Left ventricle myocardium inferior (tissue), 1 donor: ENCODE data around the gene NDUFC2. TPM values are rescaled to one million over a fixed set of nuclear protein-coding genes. Genes with fewer than 3 reads are reported as not detected.
"Not testable (repeated sequence)": the region's sequence is repeated elsewhere in the genome, so short reads cannot be mapped to it uniquely, and the experiment has no call there.

Experiments used
- DNase-seq: peaks from one replicate; pipeline ENCODE4 v3.0.0-alpha.2; 2020
- H3K27ac ChIP-seq: fragments of 200-600 bp; replicated peaks from 2 replicates; pipeline ENCODE4 v1.8.0; 2021
- H3K27me3 ChIP-seq: fragments of 200-600 bp; 2 replicates; pipeline ENCODE4 v1.8.0; 2021; ENCODE audit warnings: low read depth
- H3K36me3 ChIP-seq: fragments of 200-600 bp; 2 replicates; pipeline ENCODE4 v1.8.0; 2021
- H3K4me1 ChIP-seq: fragments of 200-600 bp; 2 replicates; pipeline ENCODE4 v1.8.0; 2021
- H3K4me3 ChIP-seq: fragments of 200-600 bp; 2 replicates; pipeline ENCODE4 v1.8.0; 2021; ENCODE audit warnings: mild to moderate bottlenecking, moderate library complexity
- H3K9me3 ChIP-seq: fragments of 200-600 bp; replicated peaks from 2 replicates; pipeline ENCODE4 v1.8.0; 2021
- intact Hi-C: fragments of 100-400 bp; cut with micrococcal nuclease; formaldehyde crosslinking; loops from one replicate; pipeline ENCODE4 v1.11.0; 2022
- total RNA-seq: library from RNA; stranded (reverse); fragmentation: NEBNext Ultra II Directional; extraction: Animal tissue kit (Norgen Biotek cat#: 25700); gene quantifications from one replicate; pipeline ENCODE4 v1.2.1, GENCODE V29; 2021
- TF ChIP-seq, protein P1 (sequence below): fragments of 200-600 bp; IDR thresholded peaks from 2 replicates; pipeline ENCODE4 v1.8.0; 2021; ENCODE audit warnings: antibody characterized with exemption, mild to moderate bottlenecking, borderline replicate concordance
- donor health status: DM: no; HTN: yes; CAD: no; lungs with severe emphysema.

Gene NDUFC2
- total RNA-seq, 1 donor from 2014 or later = 295 TPM

DNA sequence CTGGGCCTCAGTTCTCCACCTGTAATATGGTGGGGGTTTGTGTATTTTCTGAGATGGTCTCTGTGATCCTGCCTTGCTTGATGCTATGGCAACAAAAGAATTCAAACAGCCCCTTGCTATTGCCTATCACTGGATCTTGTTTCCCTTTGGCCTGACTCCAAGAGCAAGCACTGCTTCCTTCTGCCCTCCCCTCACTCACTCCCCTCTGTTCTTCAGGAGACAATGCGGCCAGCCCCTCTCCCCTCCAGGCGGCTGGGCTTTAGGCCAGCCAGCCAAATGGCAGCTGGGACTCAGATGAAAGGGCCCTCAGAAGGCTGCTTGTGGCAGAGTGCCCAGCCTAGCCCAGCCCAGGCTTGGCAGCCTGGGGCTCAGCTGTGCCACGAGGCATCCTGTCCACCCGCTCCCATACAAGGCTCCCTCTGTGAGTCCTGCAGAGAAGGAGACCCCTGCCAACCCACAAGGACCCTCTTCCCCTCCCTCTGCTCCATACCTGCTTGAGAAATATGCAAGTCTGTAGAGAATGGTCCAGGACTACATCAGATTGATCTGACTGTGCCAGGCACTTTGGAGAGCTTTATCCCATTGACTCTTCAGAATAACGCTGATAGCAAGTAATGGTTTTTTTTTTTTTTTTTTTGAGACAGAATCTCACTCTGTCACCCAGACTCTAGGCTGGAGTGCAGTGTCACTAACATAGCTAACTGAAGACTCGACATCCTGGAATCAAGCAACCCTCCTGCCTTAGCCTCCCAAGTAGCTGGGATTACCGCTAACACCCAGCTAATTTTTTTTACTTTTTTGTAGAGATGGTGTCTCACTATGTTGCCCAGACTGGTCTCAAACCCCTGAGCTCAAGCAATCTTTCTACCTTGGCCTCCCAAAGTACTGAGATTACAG lies 49.0 kb downstream of the NDUFC2 start:
- H3K4me1 ChIP-seq = peaks cover 11% of the 10 kb centered on the region
- no peaks in the 10 kb centered on the region for H3K9me3 ChIP-seq
- TF ChIP-seq, protein P1, sequence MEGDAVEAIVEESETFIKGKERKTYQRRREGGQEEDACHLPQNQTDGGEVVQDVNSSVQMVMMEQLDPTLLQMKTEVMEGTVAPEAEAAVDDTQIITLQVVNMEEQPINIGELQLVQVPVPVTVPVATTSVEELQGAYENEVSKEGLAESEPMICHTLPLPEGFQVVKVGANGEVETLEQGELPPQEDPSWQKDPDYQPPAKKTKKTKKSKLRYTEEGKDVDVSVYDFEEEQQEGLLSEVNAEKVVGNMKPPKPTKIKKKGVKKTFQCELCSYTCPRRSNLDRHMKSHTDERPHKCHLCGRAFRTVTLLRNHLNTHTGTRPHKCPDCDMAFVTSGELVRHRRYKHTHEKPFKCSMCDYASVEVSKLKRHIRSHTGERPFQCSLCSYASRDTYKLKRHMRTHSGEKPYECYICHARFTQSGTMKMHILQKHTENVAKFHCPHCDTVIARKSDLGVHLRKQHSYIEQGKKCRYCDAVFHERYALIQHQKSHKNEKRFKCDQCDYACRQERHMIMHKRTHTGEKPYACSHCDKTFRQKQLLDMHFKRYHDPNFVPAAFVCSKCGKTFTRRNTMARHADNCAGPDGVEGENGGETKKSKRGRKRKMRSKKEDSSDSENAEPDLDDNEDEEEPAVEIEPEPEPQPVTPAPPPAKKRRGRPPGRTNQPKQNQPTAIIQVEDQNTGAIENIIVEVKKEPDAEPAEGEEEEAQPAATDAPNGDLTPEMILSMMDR = no peak
- intact Hi-C loops = no loop called here
- H3K27me3 ChIP-seq = no peaks in the 10 kb centered on the region
- no peaks in the 10 kb centered on the region for H3K36me3 ChIP-seq
- peak; percentile 55 for DNase-seq
- no peak overlapping the region for H3K4me3 ChIP-seq
- no peak overlapping the region for H3K27ac ChIP-seq

DNA sequence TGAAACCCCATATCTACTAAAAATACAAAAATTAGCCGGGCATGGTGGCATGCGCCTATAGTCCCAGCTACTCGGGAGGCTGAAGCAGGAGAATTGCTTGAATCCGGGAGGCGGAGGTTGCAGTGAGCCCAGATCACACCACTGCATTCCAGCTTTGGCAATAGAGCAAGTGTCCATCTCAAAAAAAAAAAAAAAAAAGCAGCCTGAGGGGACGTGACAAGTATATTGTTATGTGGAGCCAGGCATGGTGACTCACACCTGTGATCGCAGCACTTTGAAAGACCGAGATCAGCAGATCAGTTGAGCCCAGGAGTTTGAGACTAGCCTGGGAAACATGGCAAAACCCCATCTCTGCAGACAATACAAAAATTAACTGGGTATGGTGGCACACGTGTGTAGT lies 51.2 kb downstream of the NDUFC2 start:
- H3K27ac ChIP-seq, intact Hi-C loops, H3K36me3 ChIP-seq, H3K9me3 ChIP-seq, H3K27me3 ChIP-seq, H3K4me3 ChIP-seq, DNase-seq: not testable (repeated sequence)
- H3K4me1 ChIP-seq = peaks cover 13% of the 10 kb centered on the region

DNA sequence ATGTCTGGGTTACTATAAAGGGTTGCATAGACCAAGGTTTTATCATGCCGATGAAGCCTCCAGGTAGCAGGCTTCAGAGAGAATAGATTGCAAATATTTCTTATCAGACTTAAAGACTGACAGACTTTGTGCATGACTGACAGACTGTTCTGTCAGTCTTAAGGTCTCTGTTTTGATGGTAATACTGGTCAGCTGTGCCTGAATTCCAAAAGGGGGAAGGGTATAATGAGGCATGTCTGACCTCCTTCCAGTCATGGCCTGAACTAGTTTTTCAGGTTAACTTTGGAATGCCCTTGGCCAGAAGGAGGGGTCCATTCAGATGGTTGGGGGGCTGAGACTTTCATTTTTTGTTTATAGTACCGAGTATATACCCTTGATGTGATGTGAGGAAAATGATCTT lies 51.9 kb downstream of the NDUFC2 start:
- H3K27ac ChIP-seq = no peak overlapping the region
- no peaks in the 10 kb centered on the region for H3K9me3 ChIP-seq
- H3K4me1 ChIP-seq = peaks cover 19% of the 10 kb centered on the region
- TF ChIP-seq, protein P1 = no peak
- DNase-seq = no peak
- peaks cover 13% of the 10 kb centered on the region for H3K27me3 ChIP-seq
- intact Hi-C loops = no loop called here
- no peaks in the 10 kb centered on the region for H3K36me3 ChIP-seq
- no peak overlapping the region for H3K4me3 ChIP-seq

DNA sequence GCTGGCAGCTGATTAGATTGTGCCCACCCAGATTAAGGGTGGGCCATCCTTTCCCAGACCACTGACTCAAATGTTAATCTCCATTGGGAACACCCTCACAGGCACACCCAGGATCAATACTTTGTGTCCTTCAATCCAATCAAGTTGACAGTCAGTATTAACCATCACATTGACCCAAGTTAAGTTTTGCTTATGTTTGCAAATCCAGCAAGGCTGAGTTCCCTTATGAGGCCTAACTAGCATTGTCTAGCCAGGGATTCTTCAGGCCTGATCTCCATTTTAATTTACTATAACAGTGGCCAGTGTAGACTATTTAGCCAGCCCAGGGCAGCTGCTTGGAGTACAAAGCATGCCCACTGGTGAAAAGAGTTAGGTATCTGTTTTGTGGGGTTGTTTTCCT lies 54.3 kb downstream of the NDUFC2 start:
- H3K27me3 ChIP-seq = peaks cover 17% of the 10 kb centered on the region
- no peak overlapping the region for H3K27ac ChIP-seq
- no peaks in the 10 kb centered on the region for H3K9me3 ChIP-seq
- TF ChIP-seq, protein P1 = no peak
- H3K4me3 ChIP-seq = no peak overlapping the region
- peaks cover 11% of the 10 kb centered on the region for H3K4me1 ChIP-seq
- H3K36me3 ChIP-seq = no peaks in the 10 kb centered on the region
- no peak for DNase-seq
- intact Hi-C loops = no loop called here

DNA sequence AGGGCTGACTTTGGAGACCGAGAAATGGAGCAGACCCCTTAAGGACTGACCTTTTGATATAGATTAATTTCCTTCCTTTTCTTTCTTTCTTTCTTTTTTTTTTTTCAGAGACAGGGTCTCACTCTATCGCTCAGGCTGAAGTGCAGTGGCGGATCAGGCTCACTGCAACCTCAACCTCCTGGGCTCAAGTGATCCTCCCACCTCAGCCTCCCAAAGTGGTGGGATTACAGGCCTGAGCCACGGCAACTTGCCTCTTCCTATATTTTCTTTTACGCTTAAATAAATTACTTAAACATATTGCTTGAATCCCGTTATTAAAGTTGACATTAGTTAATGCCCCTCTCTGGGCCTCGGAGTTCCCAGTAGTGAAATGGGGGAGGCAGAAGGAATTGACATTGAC lies 56.2 kb downstream of the NDUFC2 start:
- Histone ChIP-seq H3K36me3 (no peaks in the 10 kb centered on the region), H3K4me1 (peaks cover 8% of the 10 kb centered on the region), H3K9me3 (no peaks in the 10 kb centered on the region), H3K4me3 (peak overlapping the region; percentile 62), H3K27me3 (peaks cover 17% of the 10 kb centered on the region), H3K27ac (no peak overlapping the region)
- TF ChIP-seq, protein P1 = no peak
- no peak for DNase-seq
- intact Hi-C loops = no loop called here
